Caco-2 (cell line): ENCODE data around the gene ZC3H12C. TPM values are rescaled to one million over a fixed set of nuclear protein-coding genes. Genes with fewer than 3 reads are reported as not detected.

ENCODE experiments used
- BruUV-seq: library from RNA; stranded (reverse); fragments of 400-500 nt; replicated peaks from 2 replicates; lab custom pipeline; 2021; lab: Mats Ljungman, UMichigan
- CTCF ChIA-PET: fragments of 300-600 bp; sonication (Branson Sonifier 250); formaldehyde crosslinking; loops from one replicate; lab custom pipeline; 2022; ENCODE audit warnings: antibody characterized with exemption; lab: Charles Lee
- POLR2A ChIA-PET: fragments of 300-600 bp; sonication (Branson Sonifier 250); formaldehyde crosslinking; loops from one replicate; lab custom pipeline; 2022; ENCODE audit warnings: antibody characterized with exemption; lab: Charles Lee
- DNase-seq, 2 experiments: peaks; one replicate each; pipeline versions ENCODE4 v3.0.0 to v3.0.0-alpha.2; 2020 to 2022
- H3K27me3 ChIP-seq: replicated peaks from 2 replicates; pipeline ENCODE4 v1.6.0; 2011; ENCODE audit warnings: low read length; ENCODE audit not compliant: control insufficient read depth, insufficient read depth
- H3K36me3 ChIP-seq: 2 replicates; pipeline ENCODE4 v1.5.1; 2011; ENCODE audit warnings: low read length; ENCODE audit not compliant: control insufficient read depth, insufficient read depth
- H3K4me1 ChIP-seq: fragments of 250-450 bp; sonication (Bioruptor Pico); 2 replicates; pipeline ENCODE4 v1.5.1; 2020; ENCODE audit warnings: mild to moderate bottlenecking
- H3K4me3 ChIP-seq: 2 replicates; pipeline ENCODE4 v1.5.1; 2011; ENCODE audit warnings: low read depth, mild to moderate bottlenecking, control low read depth, low read length
- H3K9me3 ChIP-seq: fragments of 250-450 bp; sonication (Bioruptor Pico); 2 replicates; pipeline ENCODE4 v1.5.1; 2020; ENCODE audit warnings: mild to moderate bottlenecking, moderate library complexity
- H3K27ac Mint-ChIP-seq: one replicate; pipeline ENCODE4 v1.8.0; 2022; ENCODE audit warnings: mixed read lengths; ENCODE audit not compliant: unreplicated experiment
- H3K27me3 Mint-ChIP-seq: one replicate; pipeline ENCODE4 v1.8.0; 2022; ENCODE audit warnings: mixed read lengths; ENCODE audit not compliant: insufficient read depth, unreplicated experiment
- H3K36me3 Mint-ChIP-seq: one replicate; pipeline ENCODE4 v1.8.0; 2022; ENCODE audit warnings: mild to moderate bottlenecking, mixed read lengths; ENCODE audit not compliant: insufficient read depth, unreplicated experiment
- H3K4me1 Mint-ChIP-seq: one replicate; pipeline ENCODE4 v1.8.0; 2022; ENCODE audit warnings: low read depth, mixed read lengths; ENCODE audit not compliant: unreplicated experiment
- H3K4me3 Mint-ChIP-seq: one replicate; pipeline ENCODE4 v1.8.0; 2022; ENCODE audit warnings: mild to moderate bottlenecking, moderate library complexity, mixed read lengths; ENCODE audit not compliant: unreplicated experiment
- H3K9me3 Mint-ChIP-seq: one replicate; pipeline ENCODE4 v1.8.0; 2022; ENCODE audit warnings: mixed read lengths; ENCODE audit not compliant: unreplicated experiment
- CTCF ChIP-seq, 2 experiments: fragments of 200-600 bp in 1 of 2; IDR thresholded peaks; 1 replicate in 1 of 2; 2 replicates in 1 of 2; pipeline versions ENCODE4 v1.5.1 to v1.8.0; 2011 to 2022; ENCODE audit warnings: antibody characterized with exemption in 1 of 2, control low read depth in 1 of 2, inconsistent platforms in 1 of 2, low read depth in 1 of 2, low read length in 1 of 2, mild to moderate bottlenecking in 1 of 2, moderate library complexity in 1 of 2; ENCODE audit not compliant: insufficient read depth in 1 of 2, severe bottlenecking in 1 of 2, unreplicated experiment in 1 of 2
- intact Hi-C: fragments of 100-400 bp; cut with micrococcal nuclease; formaldehyde crosslinking; loops from one replicate; pipeline ENCODE4 v1.10.0; 2022; ENCODE audit not compliant: unreplicated experiment
- total RNA-seq: library from RNA; stranded (reverse); gene quantifications from 2 replicates; pipeline ENCODE4 v1.2.3, GENCODE V29; 2022

ZC3H12C gene
- total RNA-seq, 1 experiment from 2014 or later, result 11.7 TPM

GRCh38 chr11:110081462-110082376 lies 11.5 kb upstream of the ZC3H12C start:
- Mint-ChIP-seq H3K36me3 (no peaks in the 10 kb centered on the region), H3K27me3 (peaks cover 4% of the 10 kb centered on the region), H3K27ac (no peak overlapping the region), H3K9me3 (no peaks in the 10 kb centered on the region), H3K4me3 (no peak overlapping the region), H3K4me1 (peaks cover 1% of the 10 kb centered on the region)
- H3K27me3 ChIP-seq, result no peaks in the 10 kb centered on the region
- no TSS peak for BruUV-seq
- ChIA-PET CTCF (no interaction called here), POLR2A (no interaction called here)
- intact Hi-C loops, result no loop called here
- H3K9me3 ChIP-seq, result 0 out of 2 replicates have a peak, but pooled peaks cover 4% of the 10 kb centered on the region
- no peak for DNase-seq
- TF ChIP-seq CTCF (IDR thresholded peaks at IDR 0.05; ENCODE audit: insufficient read depth in 1 of 2, low read depth in 1 of 2, low read length in 1 of 2, severe bottlenecking in 1 of 2, unreplicated experiment in 1 of 2), result no peak
- peaks cover 16% of the 10 kb centered on the region for H3K4me1 ChIP-seq
- H3K4me3 ChIP-seq, result no peak overlapping the region
- no peaks in the 10 kb centered on the region for H3K36me3 ChIP-seq

- no peak overlapping the region for H3K4me3 ChIP-seq
- Mint-ChIP-seq H3K4me1 (no peaks in the 10 kb centered on the region), H3K36me3 (no peaks in the 10 kb centered on the region), H3K4me3 (no peak overlapping the region), H3K27ac (no peak overlapping the region), H3K27me3 (peaks cover 4% of the 10 kb centered on the region), H3K9me3 (no peaks in the 10 kb centered on the region)
- intact Hi-C loops, result no loop called here
- H3K36me3 ChIP-seq, result no peaks in the 10 kb centered on the region
- H3K4me1 ChIP-seq, result peaks cover 7% of the 10 kb centered on the region
- CTCF ChIA-PET, result no interaction called here
- no peak for DNase-seq
- 0 out of 2 replicates have a peak, but pooled peaks cover 4% of the 10 kb centered on the region for H3K9me3 ChIP-seq
- TF ChIP-seq CTCF (IDR thresholded peaks at IDR 0.05; ENCODE audit: insufficient read depth in 1 of 2, low read depth in 1 of 2, low read length in 1 of 2, severe bottlenecking in 1 of 2, unreplicated experiment in 1 of 2), result no peak
- POLR2A ChIA-PET, result no interaction called here
- BruUV-seq, result no TSS peak
- no peaks in the 10 kb centered on the region for H3K27me3 ChIP-seq
These were observed 10.3 kb upstream of the ZC3H12C start for GRCh38 chr11:110082899-110083298.

- CTCF ChIA-PET, result no interaction called here
- H3K36me3 ChIP-seq, result no peaks in the 10 kb centered on the region
- H3K4me3 Mint-ChIP-seq, result no peak overlapping the region
- no peak for TF ChIP-seq CTCF (IDR thresholded peaks at IDR 0.05; ENCODE audit: insufficient read depth in 1 of 2, low read depth in 1 of 2, low read length in 1 of 2, severe bottlenecking in 1 of 2, unreplicated experiment in 1 of 2)
- no peak overlapping the region for H3K27ac Mint-ChIP-seq
- H3K36me3 Mint-ChIP-seq, result no peaks in the 10 kb centered on the region
- peaks cover 3% of the 10 kb centered on the region; the same call in 1 of the 2 replicates for H3K4me1 ChIP-seq
- no peaks in the 10 kb centered on the region for H3K9me3 Mint-ChIP-seq
- H3K4me3 ChIP-seq, result no peak overlapping the region
- no peaks in the 10 kb centered on the region for H3K9me3 ChIP-seq
- no TSS peak for BruUV-seq
- H3K4me1 Mint-ChIP-seq, result no peaks in the 10 kb centered on the region
- intact Hi-C loops, result no loop called here
- 0 out of 2 replicates have a peak, but pooled peaks cover 1% of the 10 kb centered on the region for H3K27me3 ChIP-seq
- POLR2A ChIA-PET, result no interaction called here
- peaks cover 4% of the 10 kb centered on the region for H3K27me3 Mint-ChIP-seq
- DNase-seq, result no peak
These were observed 7.8 kb upstream of the ZC3H12C start for GRCh38 chr11:110085255-110085838.
